ENCODE measurements around the gene ALDH3A1.

DNA sequence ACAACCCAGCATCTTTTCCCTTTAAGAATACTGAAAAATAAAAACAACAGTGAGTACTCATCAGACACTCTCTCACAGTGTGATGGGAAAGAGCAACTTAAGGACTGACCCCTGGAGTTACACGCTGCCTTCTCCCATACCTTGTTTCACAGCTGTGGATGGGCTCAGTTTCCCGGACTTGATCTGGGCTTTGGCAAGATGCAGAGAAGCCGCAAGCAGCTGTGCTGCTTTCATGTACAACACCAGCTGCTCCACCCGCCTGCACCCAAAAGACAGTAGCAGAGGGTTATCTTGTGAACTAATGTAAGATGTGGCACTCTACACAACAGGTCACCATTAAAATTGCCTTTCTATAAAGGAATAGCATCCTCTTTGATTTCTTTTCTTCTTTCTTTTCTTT is 32.7 kb upstream of the ALDH3A1 start:
- TF ChIP-seq CTCF (conservative IDR thresholded peaks at IDR 0.05; ENCODE audit: low read depth in 2 of 2) (no peak), NANOG (IDR thresholded peaks at IDR 0.05; ENCODE audit: borderline replicate concordance) (no peak), JUNB (IDR thresholded peaks at IDR 0.05; ENCODE audit: unreplicated experiment) (no peak), EZH2 (IDR thresholded peaks at IDR 0.05; ENCODE audit: low read depth, unreplicated experiment) (no peak), POLR2AphosphoS5 (IDR thresholded peaks at IDR 0.05; ENCODE audit: low read depth) (no peak), CREB1 (CRISPR knock-in tag; IDR thresholded peaks at IDR 0.05; ENCODE audit: low read depth) (no peak), REST (IDR thresholded peaks at IDR 0.05; ENCODE audit: unreplicated experiment) (no peak), EZH2phosphoT487 (IDR thresholded peaks at IDR 0.05; ENCODE audit: unreplicated experiment) (no peak)
